ENCODE data around the gene STON1.
"Not testable (repeated sequence)": the region's sequence is repeated elsewhere in the genome, so short reads cannot be mapped to it uniquely, and the experiment has no call there.

The STON1 gene

DNA sequence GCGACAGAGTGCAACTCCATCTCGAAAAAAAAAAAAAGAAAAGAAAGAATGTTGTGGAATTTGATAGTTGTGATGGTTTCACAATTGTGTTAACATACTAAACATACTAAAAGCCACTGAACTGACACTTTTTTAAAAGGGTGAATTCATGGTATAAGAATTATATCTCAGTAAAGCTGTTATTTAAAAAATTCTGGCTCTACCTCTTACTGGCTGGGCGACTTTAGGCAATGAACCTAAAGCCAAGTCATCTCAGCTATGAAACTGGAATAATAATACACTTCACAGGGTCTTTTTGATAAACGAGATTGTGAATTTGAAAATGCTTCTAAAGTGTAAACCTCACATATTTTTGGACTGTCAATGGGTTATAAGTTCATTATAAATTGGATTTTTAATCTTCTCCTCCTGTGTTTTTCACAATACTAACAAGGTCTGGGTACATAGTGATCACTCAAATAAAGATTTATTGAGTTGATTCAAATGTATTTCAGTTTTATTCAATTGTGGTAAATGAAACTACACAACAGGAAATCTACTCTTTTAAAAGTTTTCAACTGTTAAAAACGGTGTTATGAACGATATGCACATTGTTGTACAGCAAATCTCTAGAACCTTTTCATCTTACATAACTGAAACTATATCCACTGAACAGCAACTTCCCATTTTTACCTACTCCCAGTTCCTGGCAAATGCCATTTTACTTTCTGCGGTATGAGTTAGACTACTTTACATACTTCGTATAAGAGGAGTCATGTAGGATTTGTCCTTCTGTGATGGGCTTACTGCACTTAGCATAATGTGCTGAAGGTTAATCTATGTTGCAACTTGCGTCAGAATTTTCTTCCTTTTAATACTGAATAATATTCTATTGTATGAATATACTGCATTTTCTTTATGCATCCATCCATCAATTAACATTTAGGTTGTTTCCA lies 44.7 kb downstream of the STON1 start:
- no peak for DNase-seq

DNA sequence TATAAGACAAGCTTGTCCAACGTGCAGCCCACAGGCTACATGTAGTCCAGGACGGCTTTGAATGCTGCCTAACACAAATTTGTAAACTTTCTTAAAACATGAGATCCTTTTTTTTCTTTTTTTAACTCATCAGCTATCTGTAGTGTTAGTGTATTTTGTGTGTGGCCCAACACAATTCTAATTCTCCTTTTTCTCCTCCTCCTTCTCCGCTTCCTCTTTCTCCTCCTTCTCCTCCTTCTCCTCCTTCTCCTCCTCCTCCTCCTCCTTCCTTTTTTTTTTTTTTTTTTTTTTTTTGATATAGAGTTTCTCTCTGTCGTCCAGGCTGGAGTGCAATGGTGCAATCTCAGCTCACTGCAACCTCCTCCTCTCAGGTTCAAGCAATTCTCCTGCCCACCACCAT lies 48.4 kb downstream of the STON1 start:
- no peak for DNase-seq

DNA sequence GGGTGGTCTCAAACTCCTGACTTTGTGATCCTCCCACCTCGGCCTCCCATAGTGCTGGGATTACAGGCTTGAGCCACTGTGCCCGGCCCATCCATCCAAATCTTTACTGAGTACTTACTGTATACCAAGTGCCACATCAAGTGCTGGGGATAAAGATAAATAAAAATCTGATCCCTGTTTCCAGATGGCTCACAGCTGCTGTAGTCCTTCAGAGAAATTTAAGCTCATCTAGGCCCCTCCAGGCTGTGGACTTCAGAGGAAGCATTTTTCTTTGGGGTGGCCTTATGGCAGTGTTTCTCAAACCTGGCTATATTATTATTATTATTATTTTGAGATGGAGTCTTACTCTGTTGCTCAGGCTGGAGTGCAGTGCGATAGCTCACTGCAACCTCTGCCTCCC lies 54.0 kb downstream of the STON1 start:
- DNase-seq = no peak

DNA sequence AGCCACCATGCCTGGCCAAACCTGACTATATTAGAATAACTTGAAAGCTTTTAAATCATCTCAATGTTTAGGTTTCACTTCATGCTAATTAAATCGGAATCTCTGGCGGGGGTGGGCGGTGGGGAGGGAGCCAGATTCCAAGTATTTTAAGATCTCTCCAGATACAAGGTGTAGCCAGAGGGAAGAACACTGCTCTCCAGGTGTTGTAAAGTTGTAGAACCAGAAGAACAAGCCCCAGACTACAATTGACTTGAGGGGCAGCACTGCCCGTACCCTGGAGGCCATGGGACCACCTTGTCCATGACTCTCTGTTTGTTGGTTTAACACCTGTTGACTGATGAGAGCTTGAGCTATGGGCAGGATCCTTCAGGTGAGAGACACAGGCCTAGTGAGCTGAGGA lies 54.6 kb downstream of the STON1 start:
- no peak for DNase-seq

DNA sequence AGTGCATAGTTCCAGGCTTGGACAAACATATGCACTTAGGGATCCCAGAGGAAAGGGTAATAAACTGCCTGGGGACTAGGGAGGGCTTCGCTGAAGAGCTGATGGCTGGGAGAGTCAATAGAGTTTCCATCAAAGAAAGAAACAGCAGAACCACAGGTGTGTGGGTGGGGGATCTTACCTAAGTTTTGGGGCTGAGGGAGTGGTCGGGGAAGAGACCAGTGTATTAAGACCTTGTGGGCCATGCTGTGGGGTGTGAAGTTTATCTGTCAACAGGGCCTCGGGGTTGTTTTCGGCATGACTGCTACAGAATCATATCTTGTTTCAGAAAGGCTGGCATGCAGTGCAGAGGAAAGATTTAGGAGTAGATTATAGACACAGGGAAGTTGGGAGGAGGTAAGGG lies 56.5 kb downstream of the STON1 start:
- DNase-seq = no peak

DNA sequence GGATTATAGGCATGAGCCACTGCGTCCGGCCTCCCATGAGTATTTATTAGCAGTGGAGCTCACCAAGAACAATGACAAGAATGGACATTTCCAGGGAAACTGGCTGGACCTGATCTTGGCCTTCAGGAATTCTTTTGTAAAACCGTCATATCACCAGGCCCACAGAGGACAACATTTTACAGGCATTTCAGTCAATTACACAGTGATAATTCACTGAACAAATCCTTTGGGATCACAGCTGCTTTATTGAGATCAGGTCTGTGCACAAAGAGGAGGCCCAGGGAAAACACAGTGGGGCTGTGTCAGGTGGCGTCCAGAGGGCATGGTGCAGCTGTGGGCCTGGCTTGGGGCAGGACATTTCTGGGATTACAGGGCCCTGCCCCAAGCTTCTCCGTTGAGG lies 57.6 kb downstream of the STON1 start:
- no peak for DNase-seq

DNA sequence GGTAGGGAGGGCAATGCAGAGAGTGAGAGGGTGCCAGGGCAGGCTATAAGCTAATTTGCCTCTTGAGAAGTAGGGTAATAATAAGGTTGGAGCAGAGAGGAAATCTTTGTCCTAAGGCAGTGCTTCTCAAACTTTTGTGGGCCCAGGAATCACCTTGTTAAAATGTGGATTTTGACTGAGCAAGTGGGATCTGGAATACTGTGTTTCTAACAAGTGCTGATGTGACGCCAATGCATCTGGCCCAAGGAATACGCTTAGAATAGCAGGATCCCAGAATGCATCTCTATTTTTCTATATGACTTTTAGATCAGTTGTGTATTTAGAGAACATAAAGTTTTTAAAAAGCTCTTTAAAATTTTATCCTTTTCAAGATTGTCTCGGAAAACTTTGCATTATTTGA lies 58.0 kb downstream of the STON1 start:
- DNase-seq = no peak

DNA sequence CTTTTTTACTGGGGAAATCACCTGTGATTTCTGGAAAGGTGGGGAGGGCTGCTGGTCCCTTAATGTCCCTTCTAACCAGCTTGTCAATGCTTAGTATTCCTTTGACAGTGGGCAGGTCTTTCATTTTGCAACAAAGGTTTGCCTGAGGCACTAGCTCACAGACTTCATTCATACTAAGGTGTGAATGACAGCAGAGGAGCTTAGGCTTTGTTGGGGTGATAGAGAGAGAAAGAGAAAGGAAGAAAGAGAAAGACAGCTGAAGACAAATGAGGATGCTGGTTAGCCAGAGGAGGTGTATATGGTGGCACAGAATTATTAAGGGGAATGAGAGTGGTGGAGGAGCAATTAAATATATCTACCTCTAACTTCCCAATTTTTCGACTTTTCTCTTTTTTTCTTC lies 58.8 kb downstream of the STON1 start:
- no peak for DNase-seq

DNA sequence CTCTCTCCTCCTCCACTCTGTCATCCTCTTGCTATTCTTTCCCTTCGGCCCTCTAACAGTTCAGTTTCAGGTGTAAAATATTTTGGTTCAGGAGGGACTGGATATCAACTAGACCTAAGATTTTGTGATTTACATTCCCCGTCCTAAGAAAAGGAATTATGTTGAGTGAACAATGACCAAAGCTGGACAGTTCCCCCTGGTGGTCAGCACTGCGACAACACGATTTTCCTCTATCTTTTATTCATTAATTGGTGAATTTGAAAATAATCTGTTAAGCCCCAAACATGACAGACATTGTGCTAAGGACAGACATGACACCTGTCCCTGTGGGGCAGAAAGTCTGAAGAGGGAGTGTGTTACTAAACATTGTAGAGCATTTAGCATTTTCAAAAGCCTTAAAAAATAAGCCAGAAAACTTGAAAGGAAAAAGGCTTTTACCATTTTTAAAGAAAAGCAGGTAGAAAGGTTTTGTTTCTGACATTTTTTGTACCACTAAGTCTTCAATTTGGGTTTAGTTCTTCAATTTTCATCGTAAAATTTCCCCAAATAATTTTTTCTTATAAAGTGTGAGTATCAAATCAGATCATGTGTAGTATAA lies 59.3 kb downstream of the STON1 start:
- DNase-seq = no peak

DNA sequence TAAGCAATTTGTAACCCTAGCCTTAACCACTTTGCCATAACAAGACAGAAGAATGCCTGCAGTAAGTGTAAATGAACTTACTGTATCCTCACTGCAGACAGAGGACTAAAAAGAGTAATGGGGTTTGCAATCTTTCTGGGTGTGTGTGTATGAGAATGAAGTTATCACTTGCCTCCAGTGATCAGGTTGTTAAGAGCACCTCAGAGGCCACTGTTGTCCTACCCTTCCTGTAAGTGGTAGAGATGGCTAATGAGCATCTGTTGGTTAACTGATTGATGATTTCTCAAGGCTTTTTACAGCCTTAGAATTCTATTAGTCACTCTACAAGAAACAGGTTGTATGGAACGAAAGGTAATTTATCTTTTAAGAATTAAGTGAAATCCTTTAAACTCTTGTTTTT lies 60.1 kb downstream of the STON1 start:
- DNase-seq = no peak

DNA sequence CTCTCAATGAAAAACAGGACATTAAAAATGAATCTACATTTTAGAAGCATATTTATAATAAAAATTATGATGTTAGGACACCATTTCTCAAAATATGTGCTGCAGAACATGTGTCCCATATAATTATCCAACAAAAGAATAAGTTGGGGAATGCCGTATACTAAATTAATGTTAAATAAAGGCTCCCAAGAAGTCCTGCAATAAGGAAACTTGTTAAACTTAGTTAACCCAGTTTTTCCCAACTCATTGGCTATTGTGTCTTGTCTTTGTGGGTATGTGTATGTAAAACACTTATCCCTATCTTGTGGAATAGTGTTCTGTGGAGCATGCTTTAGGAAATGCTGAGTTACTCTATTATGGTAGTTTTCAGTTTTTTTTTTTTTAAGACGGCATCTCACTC lies 62.1 kb downstream of the STON1 start:
- no peak for DNase-seq

DNA sequence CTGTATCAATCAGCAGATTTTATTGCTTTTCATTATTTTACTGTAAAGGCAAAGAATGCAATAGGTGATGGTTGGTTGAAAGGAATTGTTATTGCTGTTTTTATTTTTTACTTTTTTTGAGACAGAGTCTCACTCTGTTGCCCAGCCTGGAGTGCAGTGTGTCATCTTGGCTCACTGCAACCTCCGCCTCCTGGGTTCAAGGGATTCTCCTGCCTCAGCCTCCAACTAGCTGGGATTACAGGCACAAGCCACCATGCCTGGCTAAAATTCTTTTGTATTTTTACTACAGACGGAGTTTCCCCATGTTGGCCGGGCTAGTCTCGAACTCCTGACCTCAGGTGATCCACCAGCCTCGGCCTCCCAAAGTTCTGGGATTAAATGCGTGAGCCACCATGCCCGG lies 66.8 kb downstream of the STON1 start:
- not testable (repeated sequence) for DNase-seq

DNA sequence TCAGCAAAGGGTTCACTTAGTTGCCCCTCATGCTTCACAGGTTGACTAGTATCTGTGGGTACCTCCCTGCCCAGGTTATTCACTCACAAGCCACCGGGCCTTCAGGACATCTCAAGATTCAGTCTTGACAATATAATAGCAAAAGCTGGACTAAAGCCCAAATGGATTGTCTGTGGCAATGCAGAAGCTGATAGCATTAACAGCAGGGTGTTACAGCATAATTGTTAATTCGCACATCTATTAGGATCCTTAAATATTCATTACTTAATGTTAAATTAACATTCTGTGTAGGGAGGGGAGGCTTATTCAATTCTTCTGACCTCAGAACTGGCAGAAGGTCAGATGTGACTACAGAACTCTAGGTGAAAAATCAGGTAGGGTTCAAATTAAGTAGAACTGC lies 67.5 kb downstream of the STON1 start:
- no peak for DNase-seq

DNA sequence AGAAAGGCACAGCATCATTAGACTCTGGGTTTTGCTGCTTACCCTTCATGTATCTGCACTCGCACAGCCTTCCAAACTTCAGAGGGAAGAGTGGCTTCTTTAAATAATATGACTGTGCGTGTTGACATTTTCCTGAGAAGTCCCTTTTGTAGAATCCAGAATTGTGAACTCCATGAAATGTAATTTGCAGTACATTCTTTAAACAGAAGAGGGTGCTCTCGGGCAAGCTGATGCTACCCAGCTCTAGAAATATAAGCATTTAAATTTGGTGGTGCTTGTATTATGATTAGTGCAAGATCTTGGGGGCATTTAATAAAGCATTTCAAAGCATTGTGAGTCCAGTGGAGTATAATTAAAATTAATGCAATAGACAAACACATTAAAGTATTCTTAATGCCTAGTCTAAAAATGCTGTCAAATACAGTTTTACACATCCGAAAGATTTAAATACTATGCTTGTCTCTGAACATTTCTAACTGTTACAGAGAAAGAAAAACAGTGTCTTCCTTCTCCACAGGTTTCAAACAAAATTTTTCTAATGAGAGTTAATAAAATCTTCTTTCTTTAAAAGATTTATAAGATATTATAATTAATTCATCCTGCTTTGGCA lies 70.4 kb downstream of the STON1 start:
- no peak for DNase-seq

DNA sequence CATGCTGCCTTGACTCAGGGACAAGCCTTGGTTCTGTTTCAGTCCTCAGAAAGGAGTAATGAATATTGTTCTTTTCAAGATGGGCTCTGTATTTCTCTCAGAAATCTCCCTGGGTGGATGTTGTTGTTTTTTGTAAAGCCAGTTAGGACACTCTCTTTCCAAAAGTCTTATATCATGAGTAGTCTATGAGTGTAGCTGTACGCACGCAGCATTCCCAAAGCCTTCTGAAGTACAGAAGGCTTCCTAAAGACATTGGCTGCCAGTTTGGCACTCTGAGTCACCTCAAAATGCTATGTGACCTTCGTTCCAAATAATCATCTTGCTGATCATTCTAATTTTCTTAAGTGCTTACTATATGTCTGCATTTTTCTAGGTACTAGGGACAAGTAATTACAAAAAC lies 71.0 kb downstream of the STON1 start:
- no peak for DNase-seq

DNA sequence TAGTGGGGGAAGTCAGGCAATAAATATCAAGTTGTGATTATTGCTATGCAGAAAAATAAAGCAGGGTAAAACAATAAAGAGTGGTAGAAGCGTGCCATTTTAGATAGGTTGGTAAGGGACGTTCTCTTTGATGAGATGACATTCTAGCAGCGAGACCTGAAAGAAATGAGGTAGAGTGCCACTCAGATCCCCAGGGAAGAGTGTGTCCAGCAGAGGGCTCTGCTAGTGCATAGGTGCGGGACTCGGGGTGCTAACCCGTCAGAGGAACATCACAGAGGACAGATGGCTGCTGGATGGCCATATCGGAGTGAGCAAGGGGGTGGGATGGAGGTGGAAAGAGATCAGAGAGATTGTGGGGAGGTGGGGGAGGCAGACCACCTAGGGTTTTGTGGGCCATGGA lies 71.4 kb downstream of the STON1 start:
- no peak for DNase-seq

DNA sequence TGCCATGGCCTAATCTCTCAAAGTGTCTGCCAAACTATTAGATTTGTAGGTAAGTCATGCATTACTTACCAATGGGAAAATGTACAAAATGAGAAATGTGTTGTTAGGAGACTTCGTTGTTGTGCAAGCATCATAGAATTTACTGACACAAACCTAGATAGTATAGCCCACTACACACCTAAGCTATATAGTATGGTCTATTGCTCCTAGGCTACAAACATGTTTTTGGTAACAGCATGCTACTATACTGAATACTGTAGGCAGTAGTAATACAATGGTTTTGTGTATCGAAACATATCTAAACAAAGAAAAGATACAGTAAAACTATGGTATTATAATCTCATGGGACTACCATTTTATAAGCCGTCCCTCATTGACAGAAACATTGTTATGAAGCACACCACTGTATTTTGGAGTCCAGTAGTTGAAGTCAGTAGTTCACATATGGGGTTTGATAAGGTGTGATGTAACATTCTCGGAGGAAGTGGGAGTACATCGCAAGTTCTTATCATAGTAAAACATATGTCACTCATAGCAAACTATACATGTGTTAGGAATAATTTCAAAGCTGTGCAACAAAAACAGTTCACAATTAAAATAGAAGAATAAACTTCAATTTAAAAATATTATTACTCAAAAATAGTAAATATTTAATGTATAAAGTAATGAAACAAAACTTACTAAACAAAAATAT lies 75.7 kb downstream of the STON1 start:
- no peak for DNase-seq

DNA sequence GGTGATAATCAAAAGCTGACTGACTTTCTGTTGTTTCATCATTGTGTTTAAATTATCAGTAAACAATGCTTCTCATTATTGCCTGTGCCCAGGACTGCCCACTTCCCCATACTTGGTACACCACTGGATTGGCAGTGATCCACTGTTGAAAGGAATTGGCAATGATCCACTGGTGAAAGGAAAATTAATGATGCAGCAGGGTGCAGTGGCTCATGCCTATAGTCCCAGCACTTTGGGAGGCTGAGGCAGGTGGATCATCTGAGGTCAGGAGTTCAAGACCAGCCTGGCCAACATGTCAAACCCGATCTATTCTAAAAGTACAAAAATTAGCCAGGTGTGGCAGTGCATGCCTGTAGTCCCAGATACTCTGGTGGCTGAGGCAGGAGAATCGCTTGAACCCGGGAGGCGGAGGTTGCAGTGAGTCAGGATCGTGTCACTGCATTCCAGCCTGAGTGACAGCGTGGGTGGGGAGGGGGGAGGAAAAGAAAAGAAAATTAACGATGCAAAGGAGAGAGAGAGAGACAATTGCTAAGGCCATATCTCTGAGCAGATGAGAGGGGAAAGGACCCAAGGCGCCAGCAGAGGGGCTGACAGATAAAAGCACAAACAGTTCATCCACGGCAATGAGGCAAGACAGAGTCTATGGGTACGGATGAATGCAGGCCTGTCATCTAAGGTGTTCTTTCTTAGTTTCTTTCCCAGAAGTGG lies 77.5 kb downstream of the STON1 start:
- no peak for DNase-seq

DNA sequence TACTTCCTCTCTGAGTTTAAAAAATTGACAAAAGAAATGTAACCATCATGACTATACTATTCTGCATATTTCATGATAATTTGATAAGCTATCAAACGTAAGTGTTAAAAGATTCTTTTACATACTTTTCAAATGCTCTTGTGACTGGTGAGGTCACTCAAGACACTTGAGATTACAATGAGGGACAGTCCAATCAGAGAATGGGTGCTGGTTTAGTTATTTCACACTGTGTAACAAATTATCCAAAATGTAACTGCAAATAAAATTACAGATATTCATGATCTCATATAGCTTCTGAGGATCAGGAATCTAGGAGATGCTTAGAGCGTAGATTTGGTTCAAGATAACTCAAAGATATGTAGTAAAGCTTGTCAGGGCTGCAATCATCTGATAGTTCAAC lies 83.3 kb downstream of the STON1 start:
- no peak for DNase-seq

DNA sequence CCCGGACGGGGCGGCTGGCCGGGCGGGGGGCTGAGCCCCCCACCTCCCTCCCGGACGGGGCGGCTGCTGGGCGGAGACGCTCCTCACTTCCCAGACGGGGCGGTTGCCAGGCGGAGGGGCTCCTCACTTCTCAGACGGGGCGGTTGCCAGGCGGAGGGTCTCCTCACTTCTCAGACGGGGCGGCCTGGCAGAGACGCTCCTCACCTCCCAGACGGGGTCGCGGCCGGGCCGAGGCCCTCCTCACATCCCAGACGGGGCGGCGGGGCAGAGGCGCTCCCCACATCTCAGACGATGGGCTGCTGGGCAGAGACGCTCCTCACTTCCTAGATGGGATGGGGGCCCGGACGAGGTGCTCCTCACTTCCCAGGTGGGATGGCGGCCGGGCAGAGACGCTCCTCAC lies 84.6 kb downstream of the STON1 start:
- DNase-seq = not testable (repeated sequence)

DNA sequence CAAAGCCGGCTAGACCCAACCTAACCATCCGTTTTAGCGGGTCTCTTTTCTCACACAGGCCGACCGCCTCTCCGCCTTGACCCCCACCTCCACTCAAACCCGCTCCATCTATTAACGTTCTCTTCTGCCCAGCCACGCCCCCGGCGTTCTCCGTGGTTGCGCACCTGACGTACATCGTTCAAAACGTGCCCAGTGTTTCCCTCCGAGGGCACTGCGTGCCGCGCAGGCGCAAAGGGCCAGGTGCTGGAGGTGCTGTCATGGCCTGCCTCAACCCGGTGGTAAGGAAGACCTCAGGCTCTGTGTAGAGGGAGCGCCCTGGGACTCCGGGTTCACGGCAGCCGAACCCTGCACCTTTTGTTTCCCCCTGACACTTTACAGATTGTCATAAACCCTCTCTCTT lies 87.7 kb downstream of the STON1 start, which contains the start of gene GTF2A1L:
TSS of gene GTF2A1L (plus strand) at position 239 of the 400 bp plus-strand sequence. CDS start at position 258, 19 bp downstream.
- no peak for DNase-seq

DNA sequence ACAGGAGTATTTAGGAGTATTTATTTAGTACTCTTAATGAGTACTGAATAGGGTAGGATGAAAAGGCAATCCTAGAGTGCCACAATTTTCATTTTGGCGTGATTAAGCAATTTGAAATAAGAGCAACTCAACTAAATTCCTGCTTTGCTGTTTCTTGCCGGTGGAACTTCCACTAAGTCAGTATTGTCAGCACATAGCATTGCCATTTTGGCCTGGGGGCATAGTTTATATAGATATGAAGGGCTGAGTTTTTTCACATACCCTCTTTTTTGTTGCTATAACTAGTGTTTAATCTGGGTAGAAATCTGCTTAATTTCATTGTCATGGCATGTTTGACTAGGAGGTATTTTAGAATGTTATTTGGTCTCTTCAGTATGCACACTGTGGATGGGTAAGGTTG lies 89.6 kb downstream of the STON1 start:
- no peak for DNase-seq

DNA sequence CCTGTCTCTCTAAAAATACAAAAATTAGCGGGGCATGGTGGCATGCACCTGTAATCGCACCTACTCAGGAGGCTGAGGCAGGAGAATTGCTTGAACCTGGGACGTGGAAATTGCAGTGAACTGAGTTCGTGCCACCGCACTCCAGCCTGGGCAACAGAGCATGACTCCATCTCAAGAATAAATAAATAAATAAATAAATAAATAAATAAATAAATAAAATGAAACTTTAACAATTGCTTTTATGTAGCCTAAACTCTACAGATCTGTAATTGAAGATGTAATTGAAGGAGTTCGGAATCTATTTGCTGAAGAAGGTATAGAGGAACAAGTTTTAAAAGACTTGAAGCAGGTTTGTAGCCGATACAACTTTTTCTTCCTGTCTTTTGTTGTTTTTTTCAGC lies 90.7 kb downstream of the STON1 start:
- DNase-seq = no peak

All from T-helper 9 cell (primary cell).